GM12878 (cell line): ENCODE measurements around the gene ACCSL. TPM values are rescaled to one million over a fixed set of nuclear protein-coding genes. Genes with fewer than 3 reads are reported as not detected.

ENCODE experiments used
- ATAC-seq: fragments of 200-7000 bp; cut with Tn5 transposase; 3 replicates; pipeline ENCODE4 v1.9.1; 2020; ENCODE audit warnings: mild to moderate bottlenecking, moderate library complexity
- BruUV-seq: library from RNA; stranded (reverse); fragments of 400-500 nt; replicated peaks from 2 replicates; lab custom pipeline; 2021; lab: Mats Ljungman, UMichigan
- CTCF ChIA-PET: fragments of 300-600 bp; sonication (Branson Sonifier 250); formaldehyde crosslinking; extraction: SDS; loops from one replicate; lab custom pipeline; 2021; ENCODE audit warnings: inconsistent platforms; lab: Yijun Ruan, JAX
- POLR2A ChIA-PET: fragments of 350-600 bp; formaldehyde crosslinking; extraction: SDS; loops from one replicate; lab custom pipeline; 2021; ENCODE audit warnings: inconsistent platforms; lab: Charles Lee
- RAD21 ChIA-PET: fragments of 300-600 bp; sonication (Branson Sonifier 250); formaldehyde crosslinking; loops from one replicate; lab custom pipeline; 2023; ENCODE audit warnings: antibody characterized with exemption; ENCODE audit not compliant: unreplicated experiment; lab: Charles Lee
- SMC1A ChIA-PET: fragments of 300-600 bp; sonication (Branson Sonifier 250); formaldehyde crosslinking; loops from one replicate; lab custom pipeline; 2023; ENCODE audit not compliant: unreplicated experiment, uncharacterized antibody; lab: Charles Lee
- DNase-seq: peaks from one replicate; pipeline ENCODE4 v3.0.0-alpha.2; 2011; ENCODE audit warnings: low read depth, low spot score
- FAIRE-seq: peaks from 3 replicates; lab custom pipeline; 2011; peaks lifted over from hg19 to GRCh38; lab: Jason Lieb, UNC
- H2AFZ ChIP-seq: 2 replicates; pipeline ENCODE4 v1.6.0; 2011; ENCODE audit warnings: low read depth, low read length, control low read depth; ENCODE audit not compliant: control insufficient read depth
- H3K27ac ChIP-seq: 2 replicates; pipeline ENCODE4 v1.5.1; 2011; ENCODE audit warnings: control low read depth; ENCODE audit not compliant: control insufficient read depth, insufficient read depth
- H3K27me3 ChIP-seq, 2 experiments: replicated peaks in 1 of 2; 2 replicates each; pipeline versions ENCODE4 v1.6.0 to v1.6.1; 2011; ENCODE audit warnings: low read length in 1 of 2; ENCODE audit not compliant: control insufficient read depth in 2 of 2, insufficient read depth in 2 of 2
- H3K36me3 ChIP-seq, 2 experiments: 2 replicates each; pipeline ENCODE4 v1.5.1; 2011; ENCODE audit warnings: low read length in 1 of 2; ENCODE audit not compliant: control insufficient read depth in 2 of 2, insufficient read depth in 2 of 2
- H3K4me1 ChIP-seq: 2 replicates; pipeline ENCODE4 v1.6.1; 2011; ENCODE audit warnings: mild to moderate bottlenecking, low read length, moderate library complexity, mixed read lengths; ENCODE audit not compliant: control insufficient read depth, insufficient read depth
- H3K4me2 ChIP-seq: 2 replicates; pipeline ENCODE4 v1.6.0; 2011; ENCODE audit warnings: control low read depth; ENCODE audit not compliant: control insufficient read depth, insufficient read depth
- H3K4me3 ChIP-seq: fragments of 200-600 bp; sonication (generic); 2 replicates; pipeline ENCODE4 v1.5.1; 2016
- H3K79me2 ChIP-seq: 2 replicates; pipeline ENCODE4 v1.6.0; 2011; ENCODE audit warnings: low read length; ENCODE audit not compliant: control insufficient read depth, insufficient read depth
- H3K9ac ChIP-seq: 2 replicates; pipeline ENCODE4 v1.8.0; 2011; ENCODE audit warnings: low read length, control low read depth, mixed read lengths; ENCODE audit not compliant: control insufficient read depth, insufficient read depth
- H3K9me3 ChIP-seq: replicated peaks from 3 replicates; pipeline ENCODE4 v1.5.1; 2011; ENCODE audit warnings: mild to moderate bottlenecking, low read length; ENCODE audit not compliant: control insufficient read depth, insufficient read depth
- H4K20me1 ChIP-seq: 2 replicates; pipeline ENCODE4 v1.6.0; 2011; ENCODE audit not compliant: control insufficient read depth, insufficient read depth
- RAD21 ChIP-seq: IDR thresholded peaks from 2 replicates; pipeline ENCODE4 v1.6.1; 2011; ENCODE audit warnings: mild to moderate bottlenecking, low read depth, low read length, moderate library complexity; ENCODE audit not compliant: insufficient read depth
- TAF1 ChIP-seq: IDR thresholded peaks from 2 replicates; pipeline ENCODE4 v1.6.1; 2011; ENCODE audit warnings: mild to moderate bottlenecking, low read depth, low read length, borderline replicate concordance
- ZNF384 ChIP-seq: IDR thresholded peaks from 2 replicates; pipeline ENCODE4 v1.6.1; 2012; ENCODE audit warnings: low read depth, mild to moderate bottlenecking, low read length, improper control_type of control experiment, borderline replicate concordance
- WGBS: methylation state at CpG from one replicate; pipeline ENCODE4 v1.1.6; 2016; ENCODE audit warnings: low lambda C conversion rate; ENCODE audit not compliant: insufficient replicate concordance, insufficient coverage; ENCODE audit errors: missing lambda C conversion rate; 5-methylcytosine and 5-hydroxymethylcytosine counted together
- in situ Hi-C: fragments of 300-500 bp; cut with MboI; formaldehyde crosslinking; loops from 9 replicates; pipeline ENCODE4 v1.14.3; 2018; ENCODE audit warnings: mixed read lengths
- intact Hi-C: fragments of 100-400 bp; cut with micrococcal nuclease; formaldehyde crosslinking; loops from one replicate; pipeline ENCODE4 v1.14.2; 2022; ENCODE audit not compliant: unreplicated experiment
- polyA plus RNA-seq, 11 experiments: library from polyadenylated mRNA; depleted of rRNA in 4 of 11; unstranded in 6 of 11; stranded (reverse) in 5 of 11; fragments of >200 nt; fragmentation: Nextera tagmentation in 4 of 11; fragmentation: Illumina TruSeq in 1 of 11; extraction: Ambion mirVana in 4 of 11; extraction: Trizol in 1 of 11; gene quantifications; 1 replicate in 1 of 11; 2 replicates in 10 of 11; pipeline versions ENCODE4 v1.2.1 to v1.2.3, GENCODE V29; 2011 to 2016; ENCODE audit warnings: inconsistent platforms in 2 of 11, missing spikeins in 2 of 11, low read depth in 1 of 11
- total RNA-seq, 4 experiments: library from RNA; depleted of rRNA in 3 of 4; stranded (reverse); fragments of >200 nt in 3 of 4; fragmentation: Illumina TruSeq in 1 of 4; extraction: Trizol in 1 of 4; gene quantifications; 2 replicates each; pipeline versions ENCODE4 v1.2.1 to v1.2.3, GENCODE V29; 2013 to 2021
- TF ChIP-seq, protein P1 (sequence below): fragments of 450-650 bp; IDR thresholded peaks from 2 replicates; pipeline ENCODE4 v1.6.1; 2017; ENCODE audit warnings: mild to moderate bottlenecking
- TF ChIP-seq, protein P2 (sequence below): fragments of 450-650 bp; IDR thresholded peaks from 2 replicates; pipeline ENCODE4 v1.6.1; 2018; ENCODE audit warnings: borderline replicate concordance, mild to moderate bottlenecking; ENCODE audit not compliant: partially characterized antibody
- TF ChIP-seq, protein P3 (sequence below): IDR thresholded peaks from 2 replicates; pipeline ENCODE4 v1.6.1; 2012; ENCODE audit warnings: low read depth, low read length, improper control_type of control experiment
- TF ChIP-seq, protein P4 (sequence below): IDR thresholded peaks from 2 replicates; pipeline ENCODE4 v1.6.1; 2011; ENCODE audit warnings: borderline replicate concordance, low read depth, mild to moderate bottlenecking, moderate library complexity, low read length; ENCODE audit not compliant: insufficient read depth, poor library complexity, severe bottlenecking
- TF ChIP-seq, protein P5 (sequence below): IDR thresholded peaks from 2 replicates; pipeline ENCODE4 v1.6.1; 2012; ENCODE audit warnings: low read depth, low read length, improper control_type of control experiment
- TF ChIP-seq, protein P6 (sequence below), 3 experiments: IDR thresholded peaks in 2 of 3; conservative IDR thresholded peaks in 1 of 3; 2 replicates each; pipeline ENCODE4 v1.5.1; 2011; ENCODE audit warnings: low read depth in 3 of 3, low read length in 3 of 3, mild to moderate bottlenecking in 3 of 3, control low read depth in 2 of 3, moderate library complexity in 2 of 3, inconsistent platforms in 1 of 3, mixed read lengths in 1 of 3; ENCODE audit not compliant: control insufficient read depth in 2 of 3, insufficient read depth in 1 of 3; ENCODE audit errors: extremely low read depth in 1 of 3

The ACCSL gene
- total and polyA plus RNA-seq, 10 of the 15 experiments (the other 5 are each of a cell fraction or from before 2014, with no cell fraction given): 0.15 TPM; not detected in 9

DNA sequence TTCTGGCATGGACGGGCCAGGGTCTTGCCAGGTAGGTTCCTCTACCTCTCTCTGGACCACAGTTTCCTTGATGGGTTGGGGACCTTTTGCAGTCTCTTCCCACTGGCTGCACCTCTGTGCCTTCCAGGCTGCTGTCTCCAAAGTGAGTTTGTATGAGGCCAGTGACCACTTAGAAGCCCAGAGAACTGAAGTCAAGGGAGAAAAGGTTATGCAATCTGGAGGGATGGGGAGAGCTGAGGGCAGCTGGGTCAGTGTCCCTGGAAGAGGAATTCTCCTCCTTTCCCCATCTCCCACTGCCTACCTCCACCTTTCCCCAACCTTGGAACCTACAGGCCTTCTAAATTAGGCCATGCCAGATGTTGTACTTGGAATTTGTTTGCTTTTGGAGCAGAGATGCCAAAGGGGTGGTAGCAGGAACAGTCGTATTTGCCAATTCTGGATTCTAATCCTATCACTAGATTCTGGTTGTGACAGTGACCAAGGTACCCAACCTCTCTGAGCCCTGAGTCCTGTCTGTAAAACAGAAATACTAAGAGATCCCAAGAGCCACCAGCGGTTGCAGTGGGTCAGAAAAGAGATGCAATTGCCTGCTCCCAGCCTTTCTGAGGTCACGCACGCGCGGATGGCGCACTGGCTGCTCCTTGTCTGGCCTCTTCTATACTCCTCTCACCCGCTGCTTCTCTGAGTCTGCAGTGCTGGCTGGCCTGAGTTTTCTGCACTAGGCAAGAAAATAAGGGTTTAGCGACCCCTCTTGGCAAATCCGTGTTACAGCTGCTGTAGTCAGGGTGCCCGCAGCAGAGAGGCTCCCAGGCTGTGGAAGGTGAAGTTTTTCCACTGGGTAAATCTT lies 10.7 kb upstream of the ACCSL start:
- Histone ChIP-seq H3K9ac (no peak overlapping the region), H3K27ac (no peak overlapping the region), H3K79me2 (no peaks in the 10 kb centered on the region), H3K4me3 (no peak overlapping the region), H3K9me3 (no peaks in the 10 kb centered on the region; the same call in 2 of the 3 replicates), H3K27me3 (peaks cover 0 to 2% of the 10 kb centered on the region in 2 experiments; a peak in 1 of 4 replicates), H3K4me1 (no peaks in the 10 kb centered on the region), H4K20me1 (no peaks in the 10 kb centered on the region), H2AFZ (no peak overlapping the region), H3K36me3 (no peaks in the 10 kb centered on the region), H3K4me2 (no peak overlapping the region)
- POLR2A ChIA-PET: interaction anchor here (0.6 kb wide), 1 partner anchor 186 kb away, joined by 4 read pairs; no protein-coding TSS in a partner anchor
- no TSS peak for BruUV-seq
- WGBS: 44% methylated on average over 12 of the region's 12 CpGs
- CTCF ChIA-PET: interaction anchor here (1.0 to 6.6 kb wide), 4 partner anchors 21 to 148 kb away, joined by 3 to 28 read pairs (median 4); no protein-coding TSS in a partner anchor
- SMC1A ChIA-PET: no interaction called here
- DNase-seq (peak; percentile 4), FAIRE-seq (no peak), ATAC-seq (peak; percentile 97)
- intact Hi-C loops: loop anchor here (1.0 kb wide), 1 partner anchor 147 kb away; no protein-coding TSS in a partner anchor
- in situ Hi-C loops: no loop called here
- RAD21 ChIA-PET: interaction anchor here (0.5 kb wide), 1 partner anchor 471 kb away, joined by 3 read pairs; no protein-coding TSS in a partner anchor
- TF ChIP-seq, protein P1, sequence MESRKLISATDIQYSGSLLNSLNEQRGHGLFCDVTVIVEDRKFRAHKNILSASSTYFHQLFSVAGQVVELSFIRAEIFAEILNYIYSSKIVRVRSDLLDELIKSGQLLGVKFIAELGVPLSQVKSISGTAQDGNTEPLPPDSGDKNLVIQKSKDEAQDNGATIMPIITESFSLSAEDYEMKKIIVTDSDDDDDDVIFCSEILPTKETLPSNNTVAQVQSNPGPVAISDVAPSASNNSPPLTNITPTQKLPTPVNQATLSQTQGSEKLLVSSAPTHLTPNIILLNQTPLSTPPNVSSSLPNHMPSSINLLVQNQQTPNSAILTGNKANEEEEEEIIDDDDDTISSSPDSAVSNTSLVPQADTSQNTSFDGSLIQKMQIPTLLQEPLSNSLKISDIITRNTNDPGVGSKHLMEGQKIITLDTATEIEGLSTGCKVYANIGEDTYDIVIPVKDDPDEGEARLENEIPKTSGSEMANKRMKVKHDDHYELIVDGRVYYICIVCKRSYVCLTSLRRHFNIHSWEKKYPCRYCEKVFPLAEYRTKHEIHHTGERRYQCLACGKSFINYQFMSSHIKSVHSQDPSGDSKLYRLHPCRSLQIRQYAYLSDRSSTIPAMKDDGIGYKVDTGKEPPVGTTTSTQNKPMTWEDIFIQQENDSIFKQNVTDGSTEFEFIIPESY: no peak
- TF ChIP-seq TAF1 (no peak), ZNF384 (no peak), RAD21 (peak; percentile 66)
- TF ChIP-seq, protein P2, sequence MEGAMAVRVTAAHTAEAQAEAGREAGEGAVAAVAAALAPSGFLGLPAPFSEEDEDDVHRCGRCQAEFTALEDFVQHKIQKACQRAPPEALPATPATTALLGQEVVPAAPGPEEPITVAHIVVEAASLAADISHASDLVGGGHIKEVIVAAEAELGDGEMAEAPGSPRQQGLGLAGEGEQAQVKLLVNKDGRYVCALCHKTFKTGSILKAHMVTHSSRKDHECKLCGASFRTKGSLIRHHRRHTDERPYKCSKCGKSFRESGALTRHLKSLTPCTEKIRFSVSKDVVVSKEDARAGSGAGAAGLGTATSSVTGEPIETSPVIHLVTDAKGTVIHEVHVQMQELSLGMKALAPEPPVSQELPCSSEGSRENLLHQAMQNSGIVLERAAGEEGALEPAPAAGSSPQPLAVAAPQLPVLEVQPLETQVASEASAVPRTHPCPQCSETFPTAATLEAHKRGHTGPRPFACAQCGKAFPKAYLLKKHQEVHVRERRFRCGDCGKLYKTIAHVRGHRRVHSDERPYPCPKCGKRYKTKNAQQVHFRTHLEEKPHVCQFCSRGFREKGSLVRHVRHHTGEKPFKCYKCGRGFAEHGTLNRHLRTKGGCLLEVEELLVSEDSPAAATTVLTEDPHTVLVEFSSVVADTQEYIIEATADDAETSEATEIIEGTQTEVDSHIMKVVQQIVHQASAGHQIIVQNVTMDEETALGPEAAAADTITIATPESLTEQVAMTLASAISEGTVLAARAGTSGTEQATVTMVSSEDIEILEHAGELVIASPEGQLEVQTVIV: no peak
- TF ChIP-seq, protein P3, sequence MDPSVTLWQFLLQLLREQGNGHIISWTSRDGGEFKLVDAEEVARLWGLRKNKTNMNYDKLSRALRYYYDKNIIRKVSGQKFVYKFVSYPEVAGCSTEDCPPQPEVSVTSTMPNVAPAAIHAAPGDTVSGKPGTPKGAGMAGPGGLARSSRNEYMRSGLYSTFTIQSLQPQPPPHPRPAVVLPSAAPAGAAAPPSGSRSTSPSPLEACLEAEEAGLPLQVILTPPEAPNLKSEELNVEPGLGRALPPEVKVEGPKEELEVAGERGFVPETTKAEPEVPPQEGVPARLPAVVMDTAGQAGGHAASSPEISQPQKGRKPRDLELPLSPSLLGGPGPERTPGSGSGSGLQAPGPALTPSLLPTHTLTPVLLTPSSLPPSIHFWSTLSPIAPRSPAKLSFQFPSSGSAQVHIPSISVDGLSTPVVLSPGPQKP: no peak
- TF ChIP-seq, protein P4, sequence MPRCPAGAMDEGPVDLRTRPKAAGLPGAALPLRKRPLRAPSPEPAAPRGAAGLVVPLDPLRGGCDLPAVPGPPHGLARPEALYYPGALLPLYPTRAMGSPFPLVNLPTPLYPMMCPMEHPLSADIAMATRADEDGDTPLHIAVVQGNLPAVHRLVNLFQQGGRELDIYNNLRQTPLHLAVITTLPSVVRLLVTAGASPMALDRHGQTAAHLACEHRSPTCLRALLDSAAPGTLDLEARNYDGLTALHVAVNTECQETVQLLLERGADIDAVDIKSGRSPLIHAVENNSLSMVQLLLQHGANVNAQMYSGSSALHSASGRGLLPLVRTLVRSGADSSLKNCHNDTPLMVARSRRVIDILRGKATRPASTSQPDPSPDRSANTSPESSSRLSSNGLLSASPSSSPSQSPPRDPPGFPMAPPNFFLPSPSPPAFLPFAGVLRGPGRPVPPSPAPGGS: no peak
- TF ChIP-seq, protein P5, sequence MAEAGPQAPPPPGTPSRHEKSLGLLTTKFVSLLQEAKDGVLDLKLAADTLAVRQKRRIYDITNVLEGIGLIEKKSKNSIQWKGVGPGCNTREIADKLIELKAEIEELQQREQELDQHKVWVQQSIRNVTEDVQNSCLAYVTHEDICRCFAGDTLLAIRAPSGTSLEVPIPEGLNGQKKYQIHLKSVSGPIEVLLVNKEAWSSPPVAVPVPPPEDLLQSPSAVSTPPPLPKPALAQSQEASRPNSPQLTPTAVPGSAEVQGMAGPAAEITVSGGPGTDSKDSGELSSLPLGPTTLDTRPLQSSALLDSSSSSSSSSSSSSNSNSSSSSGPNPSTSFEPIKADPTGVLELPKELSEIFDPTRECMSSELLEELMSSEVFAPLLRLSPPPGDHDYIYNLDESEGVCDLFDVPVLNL: no peak
- TF ChIP-seq, protein P6, sequence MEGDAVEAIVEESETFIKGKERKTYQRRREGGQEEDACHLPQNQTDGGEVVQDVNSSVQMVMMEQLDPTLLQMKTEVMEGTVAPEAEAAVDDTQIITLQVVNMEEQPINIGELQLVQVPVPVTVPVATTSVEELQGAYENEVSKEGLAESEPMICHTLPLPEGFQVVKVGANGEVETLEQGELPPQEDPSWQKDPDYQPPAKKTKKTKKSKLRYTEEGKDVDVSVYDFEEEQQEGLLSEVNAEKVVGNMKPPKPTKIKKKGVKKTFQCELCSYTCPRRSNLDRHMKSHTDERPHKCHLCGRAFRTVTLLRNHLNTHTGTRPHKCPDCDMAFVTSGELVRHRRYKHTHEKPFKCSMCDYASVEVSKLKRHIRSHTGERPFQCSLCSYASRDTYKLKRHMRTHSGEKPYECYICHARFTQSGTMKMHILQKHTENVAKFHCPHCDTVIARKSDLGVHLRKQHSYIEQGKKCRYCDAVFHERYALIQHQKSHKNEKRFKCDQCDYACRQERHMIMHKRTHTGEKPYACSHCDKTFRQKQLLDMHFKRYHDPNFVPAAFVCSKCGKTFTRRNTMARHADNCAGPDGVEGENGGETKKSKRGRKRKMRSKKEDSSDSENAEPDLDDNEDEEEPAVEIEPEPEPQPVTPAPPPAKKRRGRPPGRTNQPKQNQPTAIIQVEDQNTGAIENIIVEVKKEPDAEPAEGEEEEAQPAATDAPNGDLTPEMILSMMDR (IDR thresholded peaks at IDR 0.05 in 2 of 3, conservative IDR thresholded peaks at IDR 0.05 in 1 of 3; ENCODE audit: control insufficient read depth in 2 of 3, extremely low read depth in 1 of 3, insufficient read depth in 1 of 3, low read depth in 3 of 3, low read length in 3 of 3): peak; percentile 69 to 76 (median 72)
